T1000 (cell line): ENCODE measurements around the gene PAQR3.

Experiments used
- DNase-seq: peaks from one replicate; lab custom pipeline; 2025; ENCODE audit warnings: mixed read lengths; lab: John Stamatoyannopoulos, UW

PAQR3 gene

GRCh38 chr4:78938868-78939666, at the start of gene PAQR3:
TSS of gene PAQR3 (minus strand) at chr4:78939438. CDS start at chr4:78939224, 214 bp downstream.
- peak; percentile 64 for DNase-seq

GRCh38 chr4:78987683-78988082, 48.4 kb upstream of the PAQR3 start:
- DNase-seq: no peak

- DNase-seq: no peak
Measured at GRCh38 chr4:78984593-78984992, 45.4 kb upstream of the PAQR3 start.

- DNase-seq: no peak
Measured at GRCh38 chr4:78975865-78976264, 36.6 kb upstream of the PAQR3 start.

- DNase-seq: no peak
Measured at GRCh38 chr4:78971776-78972175, 32.5 kb upstream of the PAQR3 start.

- DNase-seq: no peak
Measured at GRCh38 chr4:78971326-78971725, 32.1 kb upstream of the PAQR3 start.

- DNase-seq: no peak
Measured at GRCh38 chr4:78962597-78963115, 23.4 kb upstream of the PAQR3 start.

- no peak for DNase-seq
Measured at GRCh38 chr4:78960926-78961325, 21.7 kb upstream of the PAQR3 start.

- no peak for DNase-seq
Measured at GRCh38 chr4:78956975-78957374, 17.7 kb upstream of the PAQR3 start.

GRCh38 chr4:78953769-78954666, 14.8 kb upstream of the PAQR3 start:
- no peak for DNase-seq

GRCh38 chr4:78953231-78953630, 14.0 kb upstream of the PAQR3 start:
- DNase-seq: no peak

GRCh38 chr4:78951862-78952472, 12.7 kb upstream of the PAQR3 start:
- no peak for DNase-seq

GRCh38 chr4:78949735-78950134, 10.5 kb upstream of the PAQR3 start:
- no peak for DNase-seq

GRCh38 chr4:78945651-78946179, 6.5 kb upstream of the PAQR3 start:
- DNase-seq: no peak

GRCh38 chr4:78944381-78944780, 5.1 kb upstream of the PAQR3 start:
- DNase-seq: no peak

GRCh38 chr4:78940752-78941151, 1.5 kb upstream of the PAQR3 start:
- no peak for DNase-seq

- DNase-seq: no peak
Measured at GRCh38 chr4:78939667-78940008, 400 bp upstream of the PAQR3 start.

- DNase-seq: no peak
Measured at GRCh38 chr4:78938474-78938867, 767 bp downstream of the PAQR3 start.

GRCh38 chr4:78937837-78938236, 1.4 kb downstream of the PAQR3 start:
- DNase-seq: no peak

GRCh38 chr4:78936989-78937388, 2.2 kb downstream of the PAQR3 start:
- no peak for DNase-seq

GRCh38 chr4:78930016-78930629, 9.1 kb downstream of the PAQR3 start:
- no peak for DNase-seq

GRCh38 chr4:78928835-78929234, 10.4 kb downstream of the PAQR3 start:
- DNase-seq: no peak
